A549 (cell line): ENCODE results near the gene DCAF6. TPM values are rescaled to one million over a fixed set of nuclear protein-coding genes. Genes with fewer than 3 reads are reported as not detected.
A peak's percentile ranks its signal among the peaks of the same experiment; 100 is the strongest.
"Not testable (repeated sequence)": the region's sequence is repeated elsewhere in the genome, so short reads cannot be mapped to it uniquely, and the experiment has no call there.

Experiments used
- ATAC-seq, 2 experiments: fragments of 200-7000 bp in 1 of 2; fragments of >200 bp in 1 of 2; cut with Nextera tagmentation in 1 of 2; cut with Tn5 transposase in 1 of 2; 3 replicates each; pipeline versions ENCODE4 v1.8.0 to v1.9.1; 2018 to 2020; ENCODE audit warnings: mild to moderate bottlenecking in 1 of 2, moderate library complexity in 1 of 2
- CTCF ChIA-PET: fragments of 300-600 bp; sonication (Branson Sonifier 250); formaldehyde crosslinking; extraction: SDS; loops from one replicate; lab custom pipeline; 2021; ENCODE audit warnings: antibody characterized with exemption, inconsistent platforms; lab: Yijun Ruan, JAX
- POLR2A ChIA-PET: fragments of 350-600 bp; formaldehyde crosslinking; extraction: SDS; loops from one replicate; lab custom pipeline; 2021; ENCODE audit warnings: antibody characterized with exemption, inconsistent platforms; lab: Yijun Ruan, JAX
- DNase-seq, 2 experiments: peaks; one replicate each; pipeline versions ENCODE4 v3.0.0 to v3.0.0-alpha.2; 2011 to 2016; ENCODE audit warnings: low read depth in 1 of 2, low spot score in 1 of 2
- FAIRE-seq: peaks from 2 replicates; lab custom pipeline; 2011; peaks lifted over from hg19 to GRCh38; lab: Jason Lieb, UNC
- H3K27ac ChIP-seq, 2 experiments: fragments of >200 bp; sonication (Bioruptor Twin); formaldehyde crosslinking; 3 replicates each; pipeline ENCODE4 v1.5.1; 2016 to 2017
- H3K4me1 ChIP-seq: fragments of >200 bp; sonication (Bioruptor Twin); formaldehyde crosslinking; 3 replicates; pipeline ENCODE4 v1.6.1; 2016
- H3K4me2 ChIP-seq: fragments of >200 bp; sonication (Bioruptor Twin); formaldehyde crosslinking; 3 replicates; pipeline ENCODE4 v1.6.1; 2016
- H3K4me3 ChIP-seq: fragments of >200 bp; sonication (Bioruptor Twin); formaldehyde crosslinking; 3 replicates; pipeline ENCODE4 v1.5.1; 2016
- H3K9me3 ChIP-seq: fragments of >200 bp; sonication (Bioruptor Twin); formaldehyde crosslinking; 3 replicates; pipeline ENCODE4 v1.6.1; 2016
- BCL3 ChIP-seq: fragments of >200 bp; sonication (Bioruptor Twin); formaldehyde crosslinking; IDR thresholded peaks from 3 replicates; pipeline ENCODE4 v1.6.1; 2016
- CEBPB ChIP-seq, 2 experiments: fragments of >200 bp in 1 of 2; sonication (Bioruptor Twin) in 1 of 2; formaldehyde crosslinking in 1 of 2; IDR thresholded peaks; 2 replicates each; pipeline ENCODE4 v1.6.1; 2012 to 2016
- CHD2 ChIP-seq: fragments of 150-350 bp; IDR thresholded peaks from 2 replicates; pipeline ENCODE4 v1.6.1; 2014; ENCODE audit warnings: low read length; ENCODE audit not compliant: partially characterized antibody
- E2F6 ChIP-seq: IDR thresholded peaks from 2 replicates; pipeline ENCODE4 v1.6.1; 2012; ENCODE audit warnings: low read depth, borderline replicate concordance
- GATA3 ChIP-seq: IDR thresholded peaks from 2 replicates; pipeline ENCODE4 v1.6.1; 2012; ENCODE audit warnings: borderline replicate concordance
- JUN ChIP-seq, 2 experiments: fragments of >200 bp; sonication (Bioruptor Twin); formaldehyde crosslinking; IDR thresholded peaks; 2 replicates in 1 of 2; 3 replicates in 1 of 2; pipeline ENCODE4 v1.6.1; 2016 to 2017
- KDM5A ChIP-seq: fragments of 200-600 bp; sonication (generic); IDR thresholded peaks from 2 replicates; pipeline ENCODE4 v1.6.1; 2016; ENCODE audit warnings: antibody characterized with exemption, mild to moderate bottlenecking
- MAX ChIP-seq: IDR thresholded peaks from 2 replicates; pipeline ENCODE4 v1.6.1; 2012
- MAZ ChIP-seq: fragments of 150-350 bp; IDR thresholded peaks from 2 replicates; pipeline ENCODE4 v1.6.1; 2014; ENCODE audit warnings: antibody characterized with exemption, low read depth, low read length, borderline replicate concordance
- PBX3 ChIP-seq: IDR thresholded peaks from 2 replicates; pipeline ENCODE4 v1.6.1; 2012
- PHF8 ChIP-seq: fragments of 200-600 bp; sonication (generic); IDR thresholded peaks from 2 replicates; pipeline ENCODE4 v1.6.1; 2016; ENCODE audit warnings: low read depth, mild to moderate bottlenecking, antibody characterized with exemption, moderate library complexity, borderline replicate concordance
- POLR2A ChIP-seq: IDR thresholded peaks from 2 replicates; pipeline ENCODE4 v1.6.1; 2012; ENCODE audit warnings: mild to moderate bottlenecking, low read length
- REST ChIP-seq: fragments of 200-600 bp; sonication (generic); IDR thresholded peaks from 2 replicates; pipeline ENCODE4 v1.6.1; 2016; ENCODE audit warnings: antibody characterized with exemption, mild to moderate bottlenecking, moderate library complexity
- RFX5 ChIP-seq: fragments of 450-650 bp; IDR thresholded peaks from 2 replicates; pipeline ENCODE4 v1.7.1; 2014; ENCODE audit warnings: antibody characterized with exemption, mild to moderate bottlenecking, moderate library complexity
- RNF2 ChIP-seq: fragments of 200-600 bp; sonication (generic); IDR thresholded peaks from 2 replicates; pipeline ENCODE4 v1.6.1; 2016; ENCODE audit warnings: low read depth, mild to moderate bottlenecking, antibody characterized with exemption, moderate library complexity, borderline replicate concordance
- SMC3 ChIP-seq: fragments of >200 bp; sonication (Bioruptor Twin); formaldehyde crosslinking; IDR thresholded peaks from 3 replicates; pipeline ENCODE4 v1.6.1; 2018; ENCODE audit warnings: inconsistent platforms
- TP53 ChIP-seq: fragments of 250-450 bp; sonication (Bioruptor Pico); IDR thresholded peaks from 2 replicates; pipeline ENCODE4 v1.5.0; 2021; ENCODE audit warnings: mild to moderate bottlenecking, moderate library complexity
- ZNF302 ChIP-seq: fragments of 250-450 bp; sonication (Bioruptor Pico); IDR thresholded peaks from 2 replicates; pipeline ENCODE4 v1.9.0; 2021; ENCODE audit warnings: inconsistent platforms, mild to moderate bottlenecking, moderate library complexity
- ZSCAN20 ChIP-seq: fragments of 250-450 bp; sonication (Bioruptor Pico); IDR thresholded peaks from 2 replicates; pipeline ENCODE4 v1.8.0; 2022; ENCODE audit warnings: mild to moderate bottlenecking, moderate library complexity
- WGBS: methylation state at CpG from one replicate; pipeline ENCODE4 v1.1.6; 2017; ENCODE audit errors: missing lambda C conversion rate; 5-methylcytosine and 5-hydroxymethylcytosine counted together
- polyA minus RNA-seq: library from RNA; depleted of rRNA, polyadenylated mRNA; stranded (reverse); fragments of >200 nt; gene quantifications from 2 replicates; pipeline ENCODE4 v1.2.3, GENCODE V29; 2011; rRNA and poly(A)+ RNA removed
- polyA plus RNA-seq, 4 experiments: library from polyadenylated mRNA; depleted of rRNA in 3 of 4; stranded (reverse); fragments of >200 nt; fragmentation: RNase III in 1 of 4; extraction: RNeasy Plus Mini Kit Qiagen cat#74134 plus additional on column Dnase treatment in 1 of 4; gene quantifications; 2 replicates in 3 of 4; 3 replicates in 1 of 4; pipeline ENCODE4 v1.2.3, GENCODE V29; 2011 to 2017

The DCAF6 gene
- 74.7 and 86.8 TPM in 2 replicates for polyA plus RNA-seq (2011; rRNA removed)
- 22.1 and 22.3 TPM in 2 replicates for polyA plus RNA-seq (2012; cell fraction: cytosol; rRNA removed)
- 7.5 and 14.0 TPM in 2 replicates for polyA plus RNA-seq (2012; cell fraction: nucleus; rRNA removed)
- 34.4 to 39.9 TPM (median 38.4 TPM) in 3 replicates for polyA plus RNA-seq (2017; fragmentation: RNase III; extraction: RNeasy Plus Mini Kit Qiagen cat#74134 plus additional on column Dnase treatment)
- polyA minus RNA-seq = 38.0 and 48.4 TPM in 2 replicates

GRCh38 chr1:167936068-167936929, at the start of gene DCAF6:
DCAF6 (plus strand) TSS chr1:167936683; CDS start chr1:167936912, 229 bp downstream.
- peak; percentile 84 to 90 for ATAC-seq
- peak within 1 kb of the TSS; percentile 96 for H3K4me2 ChIP-seq
- H3K27ac ChIP-seq = peak within 1 kb of the TSS; percentile 89 to 92
- peak; percentile 51 for FAIRE-seq
- TF ChIP-seq ZSCAN20 (no peak), GATA3 (peak; percentile 51; the same call in 1 of the 2 replicates), RFX5 (peak; percentile 51; the same call in 1 of the 2 replicates), CHD2 (peak; percentile 96), RNF2 (no peak), PBX3 (0 out of 2 replicates have a peak, but pooled peaks have one; percentile 24), MAX (peak; percentile 77), JUN (IDR thresholded peaks at IDR 0.05) (peak; percentile 68 to 81; a peak in 4 of 5 replicates), REST (peak; percentile 98), BCL3 (peak; percentile 67), E2F6 (peak; percentile 80), TP53 (peak; percentile 85; the same call in 1 of the 2 replicates), KDM5A (0 out of 2 replicates have a peak, but pooled peaks have one; percentile 23), CEBPB (IDR thresholded peaks at IDR 0.05) (0 out of 4 replicates have a peak, but pooled peaks have one; percentile 2 to 23), ZNF302 (CRISPR knock-in tag) (no peak), PHF8 (peak; percentile 78), POLR2A (peak; percentile 45), MAZ (peak; percentile 57; the same call in 1 of the 2 replicates), SMC3 (no peak)
- peak; percentile 97 to 99 for DNase-seq
- ChIA-PET CTCF (interaction anchor here (0.6 to 1.6 kb wide), 6 partner anchors 9 to 146 kb away, joined by 3 to 6 read pairs (median 4); no protein-coding TSS in a partner anchor), POLR2A (interaction anchor here (0.7 to 3.1 kb wide), 12 partner anchors 9 to 291 kb away, joined by 3 to 32 read pairs (median 5); partner anchors contain the start of genes MPZL1 and TIPRL)
- H3K9me3 ChIP-seq = no peaks in the 10 kb centered on the region
- peak within 1 kb of the TSS; percentile 80 for H3K4me3 ChIP-seq
- peaks cover 34% of the 10 kb centered on the region for H3K4me1 ChIP-seq
- 3% methylated on average over 22 of the region's 58 CpGs for WGBS

GRCh38 chr1:167887187-167887586, 49.3 kb upstream of the DCAF6 start:
- CTCF ChIA-PET, H3K4me1 ChIP-seq, H3K9me3 ChIP-seq, POLR2A ChIA-PET, H3K4me3 ChIP-seq, ATAC-seq, DNase-seq, H3K4me2 ChIP-seq, FAIRE-seq, H3K27ac ChIP-seq: not testable (repeated sequence)
- WGBS = 68% methylated on average over 2 of the region's 2 CpGs
